Middle frontal gyrus (tissue), 1 donor: ENCODE measurements around the gene INTS7.
"Not testable (repeated sequence)": the region's sequence is repeated elsewhere in the genome, so short reads cannot be mapped to it uniquely, and the experiment has no call there.

Experiments
- DNase-seq: peaks from one replicate; pipeline ENCODE4 v3.0.0-alpha.2; 2015; ENCODE audit warnings: low spot score; ENCODE audit errors: extremely low spot score

The INTS7 gene

GRCh38 chr1:211985556-211986264 lies 49.6 kb downstream of the INTS7 start:
- DNase-seq: no peak

GRCh38 chr1:211978596-211978995 lies 56.8 kb downstream of the INTS7 start:
- DNase-seq: no peak

- no peak for DNase-seq
Measured at GRCh38 chr1:211975152-211975941, 60.0 kb downstream of the INTS7 start.

DNA sequence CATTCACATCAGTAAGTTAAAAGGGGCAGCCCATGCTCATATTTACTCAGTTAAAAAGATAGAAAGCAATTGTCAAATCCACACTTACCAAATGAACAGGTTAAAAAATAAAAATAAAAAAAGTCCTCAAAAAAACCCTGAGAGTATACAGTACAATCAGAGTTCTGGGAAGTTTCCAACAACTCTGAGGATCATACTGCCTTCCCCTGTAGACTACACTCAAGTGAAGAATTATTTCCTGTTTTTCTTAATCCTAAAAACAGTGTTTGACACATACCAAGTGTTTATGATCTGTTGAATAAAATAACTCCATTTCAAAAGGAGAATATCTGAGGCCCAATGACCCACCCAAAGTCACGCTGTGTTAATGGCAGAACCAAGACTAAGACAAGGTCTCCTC lies 61.8 kb downstream of the INTS7 start:
- DNase-seq: no peak

- no peak for DNase-seq
Measured at GRCh38 chr1:211968200-211968834, 67.0 kb downstream of the INTS7 start.

- no peak for DNase-seq
Measured at GRCh38 chr1:211967704-211968103, 67.7 kb downstream of the INTS7 start.

DNA sequence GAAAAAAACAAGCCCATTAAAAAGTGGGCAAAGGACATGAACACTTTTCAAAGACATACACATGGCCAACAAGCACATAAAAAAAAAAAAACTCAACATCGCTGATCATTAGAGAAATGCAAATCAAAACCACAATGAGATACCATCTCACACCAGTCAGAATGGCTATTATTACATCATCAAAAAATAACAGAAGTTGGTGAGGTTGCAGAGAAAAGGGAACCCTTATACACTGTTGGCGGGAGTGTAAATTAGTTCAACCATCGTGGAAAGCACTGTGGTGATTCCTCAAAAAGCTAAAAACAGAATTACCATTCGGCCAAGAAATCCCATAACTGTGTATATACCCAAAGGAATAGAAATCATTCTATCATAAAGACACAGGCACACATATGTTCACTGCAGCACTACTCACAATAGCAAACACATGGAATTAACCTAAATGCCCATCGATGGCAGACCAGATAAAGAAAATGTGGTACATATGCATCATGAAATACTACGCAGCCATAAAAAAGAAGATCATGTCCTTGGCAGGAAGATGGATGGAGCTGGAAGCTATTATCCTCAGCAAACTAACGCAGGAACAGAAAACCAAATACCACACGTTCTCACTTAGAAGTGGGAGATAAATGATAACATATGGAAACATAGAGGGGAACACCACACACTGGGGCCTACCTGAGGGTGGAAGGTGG lies 70.1 kb downstream of the INTS7 start:
- no peak for DNase-seq

GRCh38 chr1:211959680-211960079 lies 75.7 kb downstream of the INTS7 start:
- no peak for DNase-seq

GRCh38 chr1:211959221-211959620 lies 76.1 kb downstream of the INTS7 start:
- DNase-seq: no peak

DNA sequence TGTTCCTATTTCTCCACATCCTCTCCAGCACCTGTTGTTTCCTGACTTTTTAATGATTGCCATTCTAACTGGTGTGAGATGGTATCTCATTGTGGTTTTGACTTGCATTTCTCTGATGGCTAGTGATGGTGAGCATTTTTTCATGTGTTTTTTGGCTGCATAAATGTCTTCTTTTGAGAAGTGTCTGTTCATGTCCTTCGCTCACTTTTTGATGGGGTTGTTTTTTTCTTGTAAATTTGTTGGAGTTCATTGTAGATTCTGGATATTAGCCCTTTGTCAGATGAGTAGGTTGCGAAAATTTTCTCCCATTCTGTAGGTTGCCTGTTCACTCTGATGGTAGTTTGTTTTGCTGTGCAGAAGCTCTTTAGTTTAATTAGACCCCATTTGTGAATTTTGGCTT lies 81.3 kb downstream of the INTS7 start:
- DNase-seq: not testable (repeated sequence)

DNA sequence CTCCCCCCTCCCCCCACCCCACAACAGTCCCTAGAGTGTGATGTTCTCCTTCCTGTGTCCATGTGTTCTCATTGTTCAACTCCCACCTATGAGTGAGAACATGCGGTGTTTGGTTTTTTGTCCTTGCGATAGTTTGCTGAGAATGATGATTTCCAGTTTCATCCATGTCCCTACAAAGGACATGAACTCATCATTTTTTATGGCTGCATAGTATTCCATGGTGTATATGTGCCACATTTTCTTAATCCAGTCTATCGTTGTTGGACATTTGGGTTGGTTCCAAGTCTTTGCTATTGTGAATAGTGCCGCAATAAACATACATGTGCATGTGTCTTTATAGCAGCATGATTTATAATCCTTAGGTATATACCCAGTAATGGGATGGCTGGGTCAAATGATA lies 81.8 kb downstream of the INTS7 start:
- DNase-seq: not testable (repeated sequence)

- no peak for DNase-seq
Measured at GRCh38 chr1:211952299-211952698, 83.1 kb downstream of the INTS7 start.

DNA sequence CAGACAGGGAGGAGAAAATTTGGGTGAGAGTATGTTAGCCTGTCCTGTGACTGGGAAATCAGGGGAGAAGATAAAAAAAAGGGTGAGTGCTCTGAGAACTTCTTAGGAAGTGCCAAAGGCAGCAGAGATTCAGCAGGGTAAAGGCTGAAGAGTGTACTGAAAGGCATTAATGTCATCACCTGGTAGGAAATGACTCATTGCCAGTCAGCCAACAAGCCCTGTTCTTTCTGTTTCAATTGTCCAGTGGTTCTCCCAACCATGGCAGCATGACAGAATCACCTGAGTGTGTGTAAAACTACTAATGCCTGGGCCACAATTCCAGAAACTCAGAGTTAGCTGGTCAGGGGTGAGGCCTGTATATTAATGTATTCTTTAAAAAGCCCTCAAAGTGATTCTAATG lies 83.5 kb downstream of the INTS7 start:
- DNase-seq: no peak

GRCh38 chr1:211948377-211948776 lies 87.0 kb downstream of the INTS7 start:
- DNase-seq: no peak

DNA sequence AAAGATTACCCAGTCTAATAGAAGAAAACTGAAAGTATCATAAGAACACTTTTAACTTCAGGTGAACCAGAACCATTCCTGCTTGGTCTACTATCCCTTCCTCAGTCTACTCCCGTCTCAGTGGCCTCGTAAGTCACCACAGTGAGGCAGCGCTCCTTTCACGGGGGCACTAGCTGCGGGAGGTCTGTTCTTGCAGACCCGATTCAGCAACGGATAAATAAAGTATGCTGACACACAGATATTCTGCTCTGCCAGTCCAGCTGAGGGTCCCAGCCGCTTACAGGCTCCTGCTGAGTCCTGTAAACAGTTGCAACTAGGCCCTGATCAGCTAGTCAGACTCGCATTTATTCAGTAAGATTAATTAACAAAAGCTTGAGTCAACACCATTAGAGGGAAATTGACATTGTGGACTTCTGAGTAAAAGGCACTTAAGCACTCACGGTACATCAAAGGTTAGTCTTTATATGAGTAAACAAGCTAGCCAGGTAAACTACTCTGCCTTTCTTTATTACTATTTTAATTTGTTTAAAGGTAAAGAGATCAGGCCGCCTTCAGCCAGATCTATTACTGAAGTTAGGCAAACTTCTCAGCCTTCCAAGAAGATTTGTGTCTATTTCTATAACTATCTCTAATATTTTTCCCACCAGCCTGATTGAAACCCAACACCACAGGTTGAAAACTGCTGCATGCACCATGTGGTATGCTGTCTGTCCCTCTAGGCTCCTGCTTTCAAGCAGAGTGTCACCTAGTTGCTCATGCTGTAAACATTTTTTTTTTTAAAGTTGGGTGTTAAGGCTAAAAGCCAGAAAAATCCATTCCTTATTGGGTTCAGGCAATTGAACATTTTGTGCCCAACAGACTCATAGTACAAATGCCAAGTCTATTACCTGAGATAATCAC lies 87.7 kb downstream of the INTS7 start:
- no peak for DNase-seq

GRCh38 chr1:211944733-211945500 lies 90.4 kb downstream of the INTS7 start:
- no peak for DNase-seq

GRCh38 chr1:211942583-211942982 lies 92.8 kb downstream of the INTS7 start:
- no peak for DNase-seq

GRCh38 chr1:211939876-211940468 lies 95.4 kb downstream of the INTS7 start:
- DNase-seq: no peak

GRCh38 chr1:211938561-211938997 lies 96.8 kb downstream of the INTS7 start:
- DNase-seq: no peak
